ENCODE measurements around the gene TNXB. TPM values are rescaled to one million over a fixed set of nuclear protein-coding genes. Genes with fewer than 3 reads are reported as not detected.
"Not testable (repeated sequence)": the region's sequence is repeated elsewhere in the genome, so short reads cannot be mapped to it uniquely, and the experiment has no call there.

TNXB gene
- total and polyA plus RNA-seq, 5 donors, result 77.9 to 182 (median 111) TPM

DNA sequence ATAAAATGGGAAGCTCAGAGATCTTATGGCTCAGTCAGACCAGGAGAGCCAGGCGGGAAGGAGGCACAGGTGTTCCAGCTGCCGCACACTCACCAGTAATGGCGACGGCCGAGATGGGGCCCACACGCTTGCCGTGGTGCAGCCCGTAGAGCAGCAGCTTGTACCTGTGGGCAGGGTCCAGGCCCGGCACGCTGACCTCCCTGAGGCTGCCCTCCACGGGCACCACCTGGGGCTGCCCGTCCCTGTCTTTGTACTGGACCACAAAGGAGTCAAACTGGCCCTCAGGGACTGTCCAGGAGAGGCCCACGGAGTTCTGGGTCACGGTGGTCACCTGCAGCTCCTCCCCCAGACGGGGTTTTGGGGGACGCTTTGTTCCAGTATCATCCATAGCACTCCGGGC lies 39.7 kb downstream of the TNXB start:
- Histone ChIP-seq H3K27me3 (ENCODE audit: control insufficient read depth, insufficient read depth) (no peaks in the 10 kb centered on the region), H3K9me3 (ENCODE audit: control insufficient read depth, low read length) (no peaks in the 10 kb centered on the region), H3K4me1 (ENCODE audit: control insufficient read depth, insufficient read depth, low read length) (no peaks in the 10 kb centered on the region), H3K27ac (ENCODE audit: low read length) (no peak overlapping the region), H3K4me3 (ENCODE audit: low read length) (no peak overlapping the region)
- intact Hi-C loops (cut with DNase I), result no loop called here
- WGBS, result 88% methylated on average over 17 of the region's 17 CpGs
- peak in 2 of 3 donors; percentile 38 to 51 for DNase-seq
- no peak for ATAC-seq

DNA sequence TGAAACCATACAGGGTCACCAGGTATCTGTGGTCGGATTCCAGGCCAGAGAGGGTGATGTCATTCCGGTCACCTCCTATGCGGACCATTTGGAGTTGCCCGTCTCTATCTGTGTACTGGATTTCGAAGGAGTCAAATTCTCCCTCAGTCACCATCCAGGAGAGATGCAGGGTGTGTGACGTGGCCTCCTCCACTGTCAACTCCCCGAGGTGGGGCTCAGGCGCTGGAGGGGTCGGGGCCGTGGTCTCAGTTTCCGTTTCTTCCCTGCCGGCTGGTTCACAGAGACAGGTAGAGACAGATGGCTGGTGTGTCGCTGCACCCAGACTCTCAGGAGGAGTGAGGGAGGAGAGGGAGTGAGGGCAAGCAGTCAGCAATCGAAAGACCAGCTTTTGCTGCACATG lies 40.3 kb downstream of the TNXB start:
- Histone ChIP-seq H3K27me3 (ENCODE audit: control insufficient read depth, insufficient read depth) (no peaks in the 10 kb centered on the region), H3K27ac (ENCODE audit: low read length) (no peak overlapping the region), H3K4me3 (ENCODE audit: low read length) (no peak overlapping the region), H3K4me1 (ENCODE audit: control insufficient read depth, insufficient read depth, low read length) (no peaks in the 10 kb centered on the region), H3K9me3 (ENCODE audit: control insufficient read depth, low read length) (no peaks in the 10 kb centered on the region)
- intact Hi-C loops (cut with DNase I), result no loop called here
- DNase-seq (peak in 1 of 3 donors; percentile 23), ATAC-seq (no peak)
- WGBS, result 92% methylated on average over 14 of the region's 14 CpGs

DNA sequence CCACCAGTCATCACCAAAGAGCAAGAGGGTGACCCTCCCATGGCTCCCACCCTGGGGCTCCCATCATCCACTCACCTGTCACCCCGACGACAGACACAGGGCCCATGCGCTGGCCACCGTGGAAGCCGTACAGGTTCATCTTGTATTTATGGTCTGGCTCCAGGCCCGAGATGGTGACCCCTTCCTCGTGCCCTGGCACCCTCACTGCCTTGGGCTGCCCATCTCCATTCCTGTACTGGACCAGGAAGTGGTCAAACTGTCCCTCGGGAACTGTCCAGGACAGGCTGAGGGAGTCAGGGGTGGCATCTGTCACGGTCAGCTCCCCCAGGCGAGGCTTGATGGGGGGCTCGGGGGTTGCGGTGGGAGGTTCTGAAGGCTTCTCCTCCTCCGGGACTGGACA lies 40.8 kb downstream of the TNXB start:
- ATAC-seq; H3K9me3 ChIP-seq (ENCODE audit: control insufficient read depth, low read length); H3K27me3 ChIP-seq (ENCODE audit: control insufficient read depth, insufficient read depth); H3K4me1 ChIP-seq (ENCODE audit: control insufficient read depth, insufficient read depth, low read length); H3K27ac ChIP-seq (ENCODE audit: low read length); H3K4me3 ChIP-seq (ENCODE audit: low read length); intact Hi-C loops (cut with DNase I): not testable (repeated sequence)
- 94% methylated on average over 13 of the region's 13 CpGs for WGBS
- DNase-seq, result peak in 2 of 3 donors; percentile 40 to 50

DNA sequence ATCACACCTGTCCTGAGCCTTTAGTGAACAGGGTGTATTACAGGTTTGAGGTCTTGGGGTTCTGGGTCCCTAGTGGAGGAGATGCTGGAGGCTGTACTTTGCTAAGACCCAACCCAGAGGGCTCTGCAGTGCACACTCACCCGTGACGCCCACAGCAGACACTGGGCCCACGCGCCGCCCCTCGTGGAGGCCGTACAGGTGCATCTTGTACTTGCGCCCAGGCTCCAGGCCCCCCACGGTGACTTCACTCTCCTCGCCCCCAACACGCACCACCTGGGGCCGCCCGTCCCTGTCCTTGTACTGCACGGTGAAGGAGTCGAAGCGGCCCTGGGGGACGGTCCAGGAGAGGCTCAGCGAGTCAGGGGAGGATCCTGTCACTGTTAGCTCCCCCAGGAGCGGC lies 41.6 kb downstream of the TNXB start:
- ATAC-seq; H3K4me3 ChIP-seq (ENCODE audit: low read length): not testable (repeated sequence)

DNA sequence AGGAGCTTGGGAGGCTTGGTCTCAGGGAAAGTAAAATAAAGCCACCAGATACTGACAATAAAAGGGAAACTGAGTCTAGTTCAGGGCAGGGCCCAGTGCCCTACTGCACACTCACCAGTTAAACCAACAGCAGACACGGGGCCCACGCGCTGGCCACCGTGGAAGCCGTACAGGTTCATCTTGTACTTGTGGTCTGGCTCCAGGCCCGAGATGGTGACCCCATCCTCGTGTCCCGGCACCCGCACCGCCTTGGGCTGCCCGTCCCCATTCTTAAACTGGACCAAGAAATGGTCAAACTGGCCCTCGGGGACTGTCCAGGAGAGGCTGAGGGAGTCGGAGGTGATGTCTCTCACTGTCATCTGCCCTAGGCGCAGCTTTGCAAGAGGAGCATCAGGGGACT lies 44.4 kb downstream of the TNXB start:
- intact Hi-C loops (cut with DNase I), result no loop called here
- ATAC-seq (no peak), DNase-seq (peak in 2 of 3 donors; percentile 20 to 56)
- Histone ChIP-seq H3K4me3 (ENCODE audit: low read length) (no peak overlapping the region), H3K27me3 (ENCODE audit: control insufficient read depth, insufficient read depth) (no peaks in the 10 kb centered on the region), H3K9me3 (ENCODE audit: control insufficient read depth, low read length) (no peaks in the 10 kb centered on the region), H3K27ac (ENCODE audit: low read length) (no peak overlapping the region), H3K4me1 (ENCODE audit: control insufficient read depth, insufficient read depth, low read length) (no peaks in the 10 kb centered on the region)
- 91% methylated on average over 14 of the region's 14 CpGs for WGBS

More for the DNA sequence above, 41.6 kb downstream of the TNXB start:
- H3K4me1 ChIP-seq (ENCODE audit: control insufficient read depth, insufficient read depth, low read length); H3K9me3 ChIP-seq (ENCODE audit: control insufficient read depth, low read length); H3K27me3 ChIP-seq (ENCODE audit: control insufficient read depth, insufficient read depth); intact Hi-C loops (cut with DNase I); H3K27ac ChIP-seq (ENCODE audit: low read length): not testable (repeated sequence)
- 92% methylated on average over 19 of the region's 19 CpGs for WGBS
- peak in 2 of 3 donors; percentile 27 to 31 for DNase-seq

DNA sequence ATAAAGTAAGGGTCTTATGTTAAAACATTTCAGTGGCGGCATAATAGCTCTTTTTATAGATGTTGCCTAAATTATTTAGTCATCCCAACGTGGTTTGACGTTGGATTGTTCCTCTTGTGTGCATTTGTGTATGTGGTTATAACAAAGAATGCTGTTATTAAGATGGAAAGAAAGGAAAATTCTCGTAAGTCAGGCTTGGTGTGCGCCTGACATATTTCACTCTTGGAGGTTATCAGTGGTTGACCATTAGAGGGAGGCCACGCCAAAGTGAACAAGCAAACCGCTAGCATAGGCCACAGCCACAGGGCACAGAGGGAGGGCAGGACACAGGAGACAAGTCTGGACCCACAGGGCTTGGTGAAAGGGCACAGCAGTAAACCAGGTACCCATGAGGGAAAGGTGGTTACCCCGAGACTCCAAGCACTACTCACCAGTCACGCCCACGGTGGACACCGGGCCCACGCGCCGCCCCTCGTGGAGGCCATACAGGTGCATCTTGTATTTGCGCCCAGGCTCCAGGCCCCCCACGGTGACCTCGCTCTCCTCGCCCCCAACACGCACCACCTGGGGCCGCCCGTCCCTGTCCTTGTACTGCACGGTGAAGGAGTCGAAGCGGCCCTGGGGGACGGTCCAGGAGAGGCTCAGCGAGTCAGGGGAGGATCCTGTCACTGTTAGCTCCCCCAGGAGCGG lies 48.0 kb downstream of the TNXB start:
- intact Hi-C loops (cut with DNase I), result no loop called here
- WGBS, result 88% methylated on average over 28 of the region's 28 CpGs
- no peak overlapping the region for H3K27ac ChIP-seq (ENCODE audit: low read length)
- H3K9me3 ChIP-seq (ENCODE audit: control insufficient read depth, low read length), result no peaks in the 10 kb centered on the region
- no peaks in the 10 kb centered on the region for H3K4me1 ChIP-seq (ENCODE audit: control insufficient read depth, insufficient read depth, low read length)
- peak in 2 of 3 donors; percentile 24 to 44 for DNase-seq
- H3K4me3 ChIP-seq (ENCODE audit: low read length), result no peak overlapping the region
- no peak for ATAC-seq
- no peaks in the 10 kb centered on the region for H3K27me3 ChIP-seq (ENCODE audit: control insufficient read depth, insufficient read depth)

DNA sequence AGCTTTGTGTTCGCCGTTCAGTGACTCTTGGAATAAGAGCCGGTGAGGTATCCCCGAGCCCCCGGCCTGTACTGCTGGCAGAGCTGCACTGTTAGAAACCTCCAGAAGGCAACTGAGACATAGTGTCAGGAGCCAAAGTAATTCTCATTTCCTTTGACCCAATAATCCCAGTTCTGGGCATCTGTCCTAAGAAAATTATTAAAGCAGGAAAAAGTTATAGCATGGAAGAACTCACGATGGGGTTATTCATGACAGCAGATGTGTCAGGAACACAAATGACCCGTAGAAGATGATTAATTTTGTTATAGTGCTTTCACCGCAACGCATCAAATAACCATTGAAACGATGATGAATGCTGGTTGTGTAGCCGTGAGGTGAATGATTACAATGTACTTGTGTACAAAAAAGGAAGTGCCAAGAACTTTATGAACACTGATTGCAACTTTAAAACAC lies 50.6 kb downstream of the TNXB start:
- Histone ChIP-seq H3K27ac (ENCODE audit: low read length) (no peak overlapping the region), H3K9me3 (ENCODE audit: control insufficient read depth, low read length) (no peaks in the 10 kb centered on the region), H3K27me3 (ENCODE audit: control insufficient read depth, insufficient read depth) (no peaks in the 10 kb centered on the region), H3K4me1 (ENCODE audit: control insufficient read depth, insufficient read depth, low read length) (no peaks in the 10 kb centered on the region), H3K4me3 (ENCODE audit: low read length) (no peak overlapping the region)
- DNase-seq, result peak in 2 of 3 donors; percentile 41 to 66
- peak; percentile 22 to 37 for ATAC-seq
- 65% methylated on average over 11 of the region's 11 CpGs for WGBS
- intact Hi-C loops (cut with DNase I), result no loop called here

DNA sequence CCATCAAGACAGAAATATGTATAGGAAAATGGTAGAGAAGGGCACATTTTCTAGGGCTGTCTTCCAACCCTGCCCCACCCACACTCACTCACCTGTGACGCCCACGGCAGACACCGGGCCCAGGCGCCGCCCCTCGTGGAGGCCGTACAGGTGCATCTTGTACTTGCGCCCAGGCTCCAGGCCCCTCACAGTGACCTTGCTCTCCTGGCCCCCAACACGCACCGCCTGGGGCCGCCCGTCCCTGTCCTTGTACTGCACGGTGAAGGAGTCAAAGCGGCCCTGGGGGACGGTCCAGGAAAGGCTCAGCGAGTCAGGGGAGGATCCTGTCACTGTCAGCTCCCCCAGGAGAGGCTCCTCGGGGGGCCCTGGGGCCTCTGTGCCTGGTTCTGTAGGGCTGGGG lies 51.2 kb downstream of the TNXB start:
- Histone ChIP-seq H3K27ac (ENCODE audit: low read length) (no peak overlapping the region), H3K9me3 (ENCODE audit: control insufficient read depth, low read length) (no peaks in the 10 kb centered on the region), H3K4me1 (ENCODE audit: control insufficient read depth, insufficient read depth, low read length) (no peaks in the 10 kb centered on the region), H3K4me3 (ENCODE audit: low read length) (no peak overlapping the region), H3K27me3 (ENCODE audit: control insufficient read depth, insufficient read depth) (no peaks in the 10 kb centered on the region)
- ATAC-seq (no peak), DNase-seq (peak in 2 of 3 donors; percentile 46 to 54)
- WGBS, result 89% methylated on average over 17 of the region's 17 CpGs
- intact Hi-C loops (cut with DNase I), result no loop called here

DNA sequence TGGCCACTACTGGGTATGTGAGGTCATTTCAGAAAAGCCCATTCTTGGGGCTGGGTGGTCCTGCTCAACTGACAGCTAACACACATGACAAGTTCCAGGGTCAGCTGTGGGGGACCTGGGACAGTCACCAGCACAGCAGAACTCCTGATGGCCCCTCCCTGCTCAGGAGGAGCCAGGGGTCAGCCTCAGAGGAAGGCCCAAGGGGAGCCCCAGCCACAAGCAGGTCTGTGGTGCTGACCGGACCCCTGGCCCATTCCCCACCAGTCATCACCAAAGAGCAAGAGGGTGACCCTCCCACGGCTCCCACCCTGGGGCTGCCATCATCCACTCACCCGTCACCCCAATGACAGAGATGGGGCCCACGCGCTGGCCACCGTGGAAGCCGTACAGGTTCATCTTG lies 52.9 kb downstream of the TNXB start:
- H3K4me3 ChIP-seq (ENCODE audit: low read length), result no peak overlapping the region
- 80% methylated on average over 7 of the region's 7 CpGs for WGBS
- H3K27ac ChIP-seq (ENCODE audit: low read length), result no peak overlapping the region
- no peaks in the 10 kb centered on the region for H3K4me1 ChIP-seq (ENCODE audit: control insufficient read depth, insufficient read depth, low read length)
- no peaks in the 10 kb centered on the region for H3K27me3 ChIP-seq (ENCODE audit: control insufficient read depth, insufficient read depth)
- ATAC-seq (peak; percentile 3 to 11), DNase-seq (peak; percentile 10 to 43 (median 24))
- no peaks in the 10 kb centered on the region for H3K9me3 ChIP-seq (ENCODE audit: control insufficient read depth, low read length)
- intact Hi-C loops (cut with DNase I), result no loop called here

DNA sequence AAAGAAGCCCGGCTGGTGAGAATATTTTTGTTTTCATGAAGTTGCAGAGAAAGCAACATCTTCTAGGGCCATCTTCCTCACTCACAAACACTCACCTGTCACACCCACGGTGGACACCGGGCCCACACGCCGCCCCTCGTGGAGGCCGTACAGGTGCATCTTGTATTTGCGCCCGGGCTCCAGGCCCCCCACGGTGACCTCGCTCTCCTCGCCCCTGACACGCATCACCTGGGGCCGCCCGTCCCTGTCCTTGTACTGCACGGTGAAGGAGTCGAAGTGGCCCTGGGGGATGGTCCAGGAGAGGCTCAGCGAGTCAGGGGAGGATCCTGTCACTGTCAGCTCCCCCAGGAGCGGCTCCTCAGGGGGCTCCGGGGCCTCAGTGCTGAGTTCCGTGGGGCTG lies 53.4 kb downstream of the TNXB start:
- intact Hi-C loops (cut with DNase I); H3K9me3 ChIP-seq (ENCODE audit: control insufficient read depth, low read length); H3K27ac ChIP-seq (ENCODE audit: low read length); H3K27me3 ChIP-seq (ENCODE audit: control insufficient read depth, insufficient read depth); H3K4me3 ChIP-seq (ENCODE audit: low read length); H3K4me1 ChIP-seq (ENCODE audit: control insufficient read depth, insufficient read depth, low read length); ATAC-seq: not testable (repeated sequence)
- peak; percentile 12 to 63 (median 38) for DNase-seq
- 92% methylated on average over 21 of the region's 21 CpGs for WGBS

DNA sequence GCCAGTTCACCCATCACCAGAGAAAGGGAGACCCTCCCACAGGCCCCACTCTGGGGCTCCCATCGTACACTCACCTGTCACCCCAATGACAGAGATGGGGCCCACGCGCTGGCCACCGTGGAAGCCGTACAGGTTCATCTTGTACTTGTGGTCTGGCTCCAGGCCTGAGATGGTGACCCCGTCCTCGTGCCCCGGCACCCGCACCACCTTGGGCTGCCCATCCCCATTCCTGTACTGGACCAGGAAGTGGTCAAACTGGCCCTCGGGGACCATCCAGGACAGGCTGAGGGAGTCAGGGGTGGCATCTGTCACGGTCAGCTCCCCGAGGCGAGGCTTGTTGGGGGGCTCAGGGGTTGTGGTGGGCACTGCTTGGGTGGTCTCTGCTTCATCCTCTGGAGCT lies 55.8 kb downstream of the TNXB start:
- intact Hi-C loops (cut with DNase I), result not testable (repeated sequence)

More for the DNA sequence above, 55.8 kb downstream of the TNXB start:
- DNase-seq, result peak; percentile 15 to 40 (median 28)
- H3K9me3 ChIP-seq (ENCODE audit: control insufficient read depth, low read length); H3K27me3 ChIP-seq (ENCODE audit: control insufficient read depth, insufficient read depth); H3K4me3 ChIP-seq (ENCODE audit: low read length); H3K27ac ChIP-seq (ENCODE audit: low read length); H3K4me1 ChIP-seq (ENCODE audit: control insufficient read depth, insufficient read depth, low read length); ATAC-seq: not testable (repeated sequence)
- 91% methylated on average over 13 of the region's 13 CpGs for WGBS
